ENCODE data around the gene NR3C2.
"Not testable (repeated sequence)": the region's sequence is repeated elsewhere in the genome, so short reads cannot be mapped to it uniquely, and the experiment has no call there.

The NR3C2 gene

GRCh38 chr4:148211533-148211932, 230.7 kb downstream of the NR3C2 start:
- DNase-seq = no peak

- no peak for DNase-seq
Measured at GRCh38 chr4:148210661-148211060, 231.6 kb downstream of the NR3C2 start.

GRCh38 chr4:148207068-148207467, 235.1 kb downstream of the NR3C2 start:
- no peak for DNase-seq

- no peak for DNase-seq
Measured at GRCh38 chr4:148205476-148205875, 236.7 kb downstream of the NR3C2 start.

GRCh38 chr4:148204892-148205291, 237.3 kb downstream of the NR3C2 start:
- DNase-seq = no peak

GRCh38 chr4:148204171-148204570, 238.0 kb downstream of the NR3C2 start:
- DNase-seq = no peak

- DNase-seq = no peak
Measured at GRCh38 chr4:148203056-148203898, 238.9 kb downstream of the NR3C2 start.

GRCh38 chr4:148200960-148201359, 241.3 kb downstream of the NR3C2 start:
- no peak for DNase-seq

GRCh38 chr4:148196164-148196563, 246.1 kb downstream of the NR3C2 start:
- no peak for DNase-seq

- DNase-seq = no peak
Measured at GRCh38 chr4:148192526-148192925, 249.7 kb downstream of the NR3C2 start.

- DNase-seq = not testable (repeated sequence)
Measured at GRCh38 chr4:148187454-148188222, 254.6 kb downstream of the NR3C2 start.

GRCh38 chr4:148184922-148185321, 257.3 kb downstream of the NR3C2 start:
- no peak for DNase-seq

GRCh38 chr4:148182230-148182911, 259.8 kb downstream of the NR3C2 start:
- DNase-seq = no peak

GRCh38 chr4:148173397-148174017, 268.7 kb downstream of the NR3C2 start:
- DNase-seq = no peak

GRCh38 chr4:148171596-148171995, 270.6 kb downstream of the NR3C2 start:
- DNase-seq = no peak

- no peak for DNase-seq
Measured at GRCh38 chr4:148170408-148171365, 271.5 kb downstream of the NR3C2 start.

GRCh38 chr4:148166132-148166591, 276.1 kb downstream of the NR3C2 start:
- no peak for DNase-seq

- no peak for DNase-seq
Measured at GRCh38 chr4:148164557-148164956, 277.7 kb downstream of the NR3C2 start.

GRCh38 chr4:148162991-148163390, 279.2 kb downstream of the NR3C2 start:
- no peak for DNase-seq

GRCh38 chr4:148162519-148162918, 279.7 kb downstream of the NR3C2 start:
- no peak for DNase-seq

GRCh38 chr4:148161601-148162000, 280.6 kb downstream of the NR3C2 start:
- no peak for DNase-seq

GRCh38 chr4:148159793-148160192, 282.4 kb downstream of the NR3C2 start:
- no peak for DNase-seq
